HG02938 (cell line): ENCODE data around the gene BGLAP.
"Not testable (repeated sequence)": the region's sequence is repeated elsewhere in the genome, so short reads cannot be mapped to it uniquely, and the experiment has no call there.

Experiments used
- ATAC-seq: cut with Tn5 transposase; IDR thresholded peaks from one replicate; pipeline ENCODE4 v1.9.1; 2021; ENCODE audit warnings: mild to moderate bottlenecking, moderate library complexity; ENCODE audit not compliant: unreplicated experiment

The BGLAP gene

GRCh38 chr1:156241926-156242325 is at the start of gene BGLAP:
BGLAP (plus strand) TSS chr1:156242184; CDS start chr1:156242232, 48 bp downstream.
- no peak for ATAC-seq

DNA sequence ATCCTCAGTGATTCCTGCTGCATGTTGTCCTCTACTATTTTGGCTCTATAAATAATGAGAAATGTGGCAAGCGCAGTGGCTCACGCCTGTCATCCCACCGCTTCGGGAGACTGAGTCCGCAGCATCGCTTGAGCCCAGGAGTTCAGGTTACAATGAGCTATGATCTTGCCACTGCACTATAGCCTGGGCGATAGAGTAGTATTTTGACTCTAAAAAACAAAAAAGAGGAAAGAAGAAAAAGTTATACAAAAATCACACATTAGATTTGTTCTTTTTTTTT is 48.8 kb upstream of the BGLAP start:
- no peak for ATAC-seq

GRCh38 chr1:156193488-156194299 is 48.3 kb upstream of the BGLAP start, which contains the start of gene SLC25A44:
SLC25A44 (plus strand) TSS chr1:156194104; CDS start chr1:156199848, 5,744 bp downstream.
- ATAC-seq = peak; percentile 94

DNA sequence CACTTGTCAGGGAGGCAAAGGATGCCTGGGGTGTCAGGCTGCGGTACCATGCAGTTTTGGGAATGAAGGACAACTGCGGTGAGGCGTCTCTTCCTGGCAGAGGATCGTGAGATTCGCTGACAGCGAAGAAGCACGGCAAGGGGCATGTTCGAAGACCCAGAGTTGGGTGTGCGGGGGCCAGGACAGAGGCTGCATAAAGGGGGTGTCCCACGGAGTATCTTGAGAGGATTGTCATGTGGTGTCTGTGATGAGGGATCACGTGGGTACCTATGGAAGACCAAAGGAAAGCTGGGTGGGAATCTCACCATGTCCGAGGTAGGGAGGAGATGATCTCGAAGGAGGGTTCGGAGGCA is 47.7 kb upstream of the BGLAP start:
- peak; percentile 3 for ATAC-seq

GRCh38 chr1:156195853-156196252 is 46.1 kb upstream of the BGLAP start:
- no peak for ATAC-seq

GRCh38 chr1:156196445-156196844 is 45.5 kb upstream of the BGLAP start:
- ATAC-seq = no peak

DNA sequence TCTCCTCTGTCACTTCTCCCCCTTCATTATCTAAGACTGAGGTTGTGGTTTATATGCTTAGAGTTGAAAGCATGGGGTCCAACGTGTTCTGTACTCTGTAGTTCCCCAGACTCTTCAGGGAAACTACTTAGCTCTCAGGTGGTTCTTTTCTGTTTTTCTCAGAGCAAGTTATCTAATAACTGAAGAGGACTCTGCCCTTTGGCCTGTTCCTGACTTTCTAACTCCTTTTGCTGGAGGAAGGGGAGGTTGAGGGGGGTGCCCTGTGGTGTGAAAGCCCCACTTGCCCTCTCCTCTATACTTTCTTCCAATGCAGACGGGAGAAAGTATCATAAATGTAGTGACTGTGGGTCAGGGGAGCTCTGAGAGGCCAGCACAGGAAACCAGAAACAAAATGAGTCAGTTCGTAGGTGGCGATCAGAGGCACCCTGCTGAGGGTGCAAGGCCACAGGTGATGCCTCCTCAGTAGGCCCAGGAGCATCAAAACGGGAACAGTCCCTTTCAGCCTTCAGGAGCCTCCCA is 43.1 kb upstream of the BGLAP start:
- ATAC-seq = no peak

DNA sequence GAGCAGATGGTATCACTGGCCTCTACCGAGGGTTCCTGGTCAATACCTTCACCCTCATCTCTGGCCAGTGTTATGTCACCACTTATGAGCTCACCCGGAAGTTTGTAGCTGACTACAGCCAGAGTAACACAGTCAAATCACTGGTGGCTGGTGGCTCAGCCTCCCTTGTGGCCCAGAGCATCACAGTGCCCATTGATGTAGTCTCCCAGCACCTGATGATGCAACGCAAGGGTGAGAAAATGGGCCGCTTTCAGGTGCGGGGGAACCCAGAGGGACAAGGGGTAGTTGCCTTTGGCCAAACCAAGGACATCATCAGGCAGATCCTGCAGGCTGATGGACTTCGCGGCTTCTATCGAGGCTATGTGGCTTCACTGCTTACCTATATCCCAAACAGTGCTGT is 41.9 kb upstream of the BGLAP start:
- ATAC-seq = no peak

GRCh38 chr1:156203331-156203730 is 38.7 kb upstream of the BGLAP start:
- ATAC-seq = no peak

GRCh38 chr1:156204686-156205085 is 37.3 kb upstream of the BGLAP start:
- ATAC-seq = no peak

GRCh38 chr1:156211243-156211642 is 30.7 kb upstream of the BGLAP start:
- ATAC-seq = no peak

- no peak for ATAC-seq
Observed at GRCh38 chr1:156212130-156212529, 29.9 kb upstream of the BGLAP start.

- ATAC-seq = peak; percentile 90
Observed at GRCh38 chr1:156212833-156213643, 28.9 kb upstream of the BGLAP start, which contains the start of gene PMF1. PMF1 (plus strand) TSS chr1:156213007; CDS start chr1:156213016, 9 bp downstream.

DNA sequence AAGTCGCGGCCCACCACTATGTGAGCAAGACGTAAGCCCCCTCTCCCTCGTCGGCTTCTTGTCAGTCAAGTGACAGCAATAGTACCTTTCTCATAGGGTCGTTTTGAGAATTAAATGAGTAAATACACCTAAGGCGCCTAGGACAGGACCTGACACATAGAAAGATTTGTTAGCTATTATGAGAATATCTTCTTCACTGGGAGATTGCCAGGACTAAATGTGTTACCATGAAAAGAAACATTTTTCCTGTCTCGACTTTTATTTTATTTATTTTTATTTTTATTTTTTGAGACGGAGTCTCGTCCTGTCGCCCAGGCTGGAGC is 28.4 kb upstream of the BGLAP start:
- no peak for ATAC-seq

- no peak for ATAC-seq
Observed at GRCh38 chr1:156214024-156214748, 27.8 kb upstream of the BGLAP start.

- ATAC-seq = not testable (repeated sequence)
Observed at GRCh38 chr1:156216361-156217086, 25.5 kb upstream of the BGLAP start.

GRCh38 chr1:156217871-156218270 is 24.1 kb upstream of the BGLAP start:
- no peak for ATAC-seq

DNA sequence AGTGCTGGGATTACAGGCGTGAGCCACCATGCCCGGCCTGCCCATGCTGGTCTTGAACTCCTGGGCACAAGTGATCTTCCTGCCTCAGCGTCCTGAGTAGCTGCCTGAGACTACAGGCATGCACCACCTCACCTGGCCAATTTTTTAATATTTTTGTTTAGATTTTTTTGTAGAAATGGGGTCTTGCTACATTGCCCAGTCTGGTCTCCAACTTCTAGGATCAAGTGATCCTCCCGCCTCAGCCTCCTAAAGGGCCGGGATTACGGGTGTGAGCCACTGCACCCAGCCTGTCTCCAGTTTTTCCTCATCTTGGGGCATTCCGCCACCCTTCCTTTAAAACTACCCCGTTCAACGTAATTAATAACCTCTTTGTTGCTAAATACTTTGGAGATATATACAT is 21.8 kb upstream of the BGLAP start:
- ATAC-seq = no peak

GRCh38 chr1:156221986-156222692 is 19.8 kb upstream of the BGLAP start:
- no peak for ATAC-seq

GRCh38 chr1:156225677-156226014 is 16.3 kb upstream of the BGLAP start:
- no peak for ATAC-seq
